Keratinocyte (primary cell): Measurements from ENCODE around the gene UTS2B. TPM values are rescaled to one million over a fixed set of nuclear protein-coding genes. Genes with fewer than 3 reads are reported as not detected.

ENCODE experiments used
- DNase-seq: peaks from one replicate; pipeline ENCODE4 v3.0.0-alpha.2; 2011; ENCODE audit warnings: low read depth, missing footprints, low spot score
- FAIRE-seq: peaks from 2 replicates; lab custom pipeline; 2011; peaks lifted over from hg19 to GRCh38; lab: Jason Lieb, UNC
- H2AFZ ChIP-seq: 2 replicates; pipeline ENCODE4 v1.6.0; 2012; ENCODE audit warnings: low read length, control low read depth, inconsistent platforms; ENCODE audit not compliant: control insufficient read depth
- H3K27ac ChIP-seq: 2 replicates; pipeline ENCODE4 v1.5.1; 2011; ENCODE audit warnings: low read length; ENCODE audit not compliant: control insufficient read depth, insufficient read depth
- H3K27me3 ChIP-seq: 3 replicates; pipeline ENCODE4 v1.6.0; 2011; ENCODE audit warnings: low read length; ENCODE audit not compliant: control insufficient read depth, insufficient read depth; ENCODE audit errors: extremely low read depth
- H3K36me3 ChIP-seq, 2 experiments: 2 replicates in 1 of 2; 3 replicates in 1 of 2; pipeline ENCODE4 v1.5.1; 2011; ENCODE audit warnings: low read length in 2 of 2, mild to moderate bottlenecking in 1 of 2; ENCODE audit not compliant: control insufficient read depth in 2 of 2, insufficient read depth in 2 of 2; ENCODE audit errors: extremely low read depth in 1 of 2
- H3K4me1 ChIP-seq: 3 replicates; pipeline ENCODE4 v1.5.1; 2011; ENCODE audit warnings: low read length; ENCODE audit not compliant: control insufficient read depth, insufficient read depth; ENCODE audit errors: extremely low read depth
- H3K4me2 ChIP-seq: 3 replicates; pipeline ENCODE4 v1.6.0; 2011; ENCODE audit warnings: low read depth, low read length; ENCODE audit not compliant: control insufficient read depth, insufficient read depth; ENCODE audit errors: extremely low read depth
- H3K4me3 ChIP-seq, 3 experiments: fragments of 200-600 bp in 1 of 3; sonication (generic) in 1 of 3; 2 replicates in 2 of 3; 3 replicates in 1 of 3; pipeline ENCODE4 v1.5.1; 2011 to 2016; ENCODE audit warnings: low read length in 3 of 3, mild to moderate bottlenecking in 3 of 3, control low read depth in 2 of 3, inconsistent platforms in 1 of 3, low read depth in 1 of 3, mixed read lengths in 1 of 3, mixed run types in 1 of 3, moderate library complexity in 1 of 3; ENCODE audit not compliant: control insufficient read depth in 2 of 3, insufficient read depth in 2 of 3; ENCODE audit errors: extremely low read depth in 1 of 3
- H3K79me2 ChIP-seq: 2 replicates; pipeline ENCODE4 v1.6.0; 2012; ENCODE audit warnings: low read length; ENCODE audit not compliant: control insufficient read depth, insufficient read depth
- H3K9ac ChIP-seq: 3 replicates; pipeline ENCODE4 v1.6.0; 2011; ENCODE audit warnings: low read length; ENCODE audit not compliant: control insufficient read depth, insufficient read depth; ENCODE audit errors: extremely low read depth
- H3K9me1 ChIP-seq: 3 replicates; pipeline ENCODE4 v1.6.0; 2011; ENCODE audit warnings: low read length; ENCODE audit not compliant: control insufficient read depth, insufficient read depth; ENCODE audit errors: extremely low read depth
- H3K9me3 ChIP-seq: 2 replicates; pipeline ENCODE4 v1.5.1; 2012; ENCODE audit warnings: low read depth, low read length; ENCODE audit not compliant: control insufficient read depth
- H4K20me1 ChIP-seq: 3 replicates; pipeline ENCODE4 v1.6.0; 2011; ENCODE audit warnings: low read length; ENCODE audit not compliant: control insufficient read depth, insufficient read depth; ENCODE audit errors: extremely low read depth
- CTCF ChIP-seq, 3 experiments: IDR thresholded peaks in 1 of 3; conservative IDR thresholded peaks in 1 of 3; optimal IDR thresholded peaks in 1 of 3; 2 replicates in 2 of 3; 3 replicates in 1 of 3; pipeline versions ENCODE3 to v1.5.1; 2011; ENCODE audit warnings: low read length in 3 of 3, mild to moderate bottlenecking in 3 of 3, moderate library complexity in 2 of 3, control low read depth in 1 of 3, inconsistent platforms in 1 of 3; ENCODE audit not compliant: insufficient read depth in 2 of 3; ENCODE audit errors: extremely low read depth in 1 of 3
- EZH2 ChIP-seq: IDR thresholded peaks from one replicate; pipeline ENCODE4 v1.6.1; 2012; ENCODE audit warnings: inconsistent platforms, mild to moderate bottlenecking, low read length, moderate library complexity
- dilution Hi-C: fragments of 300-500 bp; cut with MboI; formaldehyde crosslinking; loops from one replicate; pipeline ENCODE4 v1.7.0; 2020; ENCODE audit warnings: low sequenced_read_pairs; ENCODE audit not compliant: extremely low pct_ligation_motif_present
- polyA plus RNA-seq, 5 experiments: library from polyadenylated mRNA; depleted of rRNA in 3 of 5; stranded (reverse) in 3 of 5; stranded (forward) in 1 of 5; unstranded in 1 of 5; fragments of >200 nt; gene quantifications; 1 replicate in 1 of 5; 2 replicates in 3 of 5; 3 replicates in 1 of 5; pipeline versions ENCODE4 v1.2.1 to v1.2.3, GENCODE V29; 2011 to 2012; ENCODE audit warnings: missing spikeins in 2 of 5, low read depth in 1 of 5, low replicate concordance in 1 of 5

The UTS2B gene
- polyA plus RNA-seq, 1 donor (not counting 4 experiments of a cell fraction or from before 2014, with no cell fraction given) = not detected

GRCh38 chr3:191307341-191307740 is 23.0 kb downstream of the UTS2B start:
- H3K9me1 ChIP-seq = no peaks in the 10 kb centered on the region
- H3K4me1 ChIP-seq = no peaks in the 10 kb centered on the region
- DNase-seq (no peak), FAIRE-seq (no peak)
- no peaks in the 10 kb centered on the region for H3K79me2 ChIP-seq
- H3K36me3 ChIP-seq = no peaks in the 10 kb centered on the region
- dilution Hi-C loops = no loop called here
- H3K27ac ChIP-seq = no peak overlapping the region
- H2AFZ ChIP-seq = no peak overlapping the region
- no peak overlapping the region for H3K4me3 ChIP-seq
- H3K4me2 ChIP-seq = no peak overlapping the region
- TF ChIP-seq CTCF (optimal IDR thresholded peaks at IDR 0.05 in 1 of 3, IDR thresholded peaks at IDR 0.05 in 1 of 3, conservative IDR thresholded peaks at IDR 0.05 in 1 of 3; ENCODE audit: extremely low read depth in 1 of 3, insufficient read depth in 2 of 3, low read length in 3 of 3) (no peak), EZH2 (no peak)
- H4K20me1 ChIP-seq = no peaks in the 10 kb centered on the region
- no peaks in the 10 kb centered on the region for H3K9me3 ChIP-seq
- H3K27me3 ChIP-seq = no peaks in the 10 kb centered on the region
- H3K9ac ChIP-seq = no peak overlapping the region

GRCh38 chr3:191306428-191306827 is 23.9 kb downstream of the UTS2B start:
- no peaks in the 10 kb centered on the region for H3K36me3 ChIP-seq
- dilution Hi-C loops = no loop called here
- FAIRE-seq = no peak

More at GRCh38 chr3:191306428-191306827, 23.9 kb downstream of the UTS2B start:
- Histone ChIP-seq H3K4me3 (no peak overlapping the region), H3K9ac (no peak overlapping the region), H3K9me3 (no peaks in the 10 kb centered on the region), H4K20me1 (no peaks in the 10 kb centered on the region), H3K27me3 (no peaks in the 10 kb centered on the region), H3K9me1 (no peaks in the 10 kb centered on the region), H3K27ac (no peak overlapping the region), H3K79me2 (no peaks in the 10 kb centered on the region), H3K4me1 (no peaks in the 10 kb centered on the region), H3K4me2 (no peak overlapping the region), H2AFZ (no peak overlapping the region)
- TF ChIP-seq EZH2 (no peak), CTCF (optimal IDR thresholded peaks at IDR 0.05 in 1 of 3, IDR thresholded peaks at IDR 0.05 in 1 of 3, conservative IDR thresholded peaks at IDR 0.05 in 1 of 3; ENCODE audit: extremely low read depth in 1 of 3, insufficient read depth in 2 of 3, low read length in 3 of 3) (no peak)
- DNase-seq = no peak
